Prostate gland (tissue), 2 donors: ENCODE results near the gene PPP1R36. TPM values are rescaled to one million over a fixed set of nuclear protein-coding genes. Genes with fewer than 3 reads are reported as not detected.
A peak's percentile ranks its signal among the peaks of the same experiment; 100 is the strongest.

Experiments
- DNase-seq: peaks from one replicate; pipeline ENCODE4 v3.0.0-alpha.2; 2019; ENCODE audit warnings: low spot score
- H3K27ac ChIP-seq, 2 donors: fragments of 200-600 bp; sonication (generic); 2 replicates each; pipeline ENCODE4 v1.5.1; 2017 to 2019
- H3K27me3 ChIP-seq: fragments of 200-600 bp; sonication (generic); replicated peaks from 2 replicates; pipeline ENCODE4 v1.5.1; 2019; ENCODE audit not compliant: insufficient read depth
- H3K36me3 ChIP-seq, 2 donors: fragments of 200-600 bp; sonication (generic); 1 replicate in 1 of 2; 2 replicates in 1 of 2; pipeline versions ENCODE4 v1.5.1 to v1.8.1; 2017 to 2019
- H3K4me1 ChIP-seq: fragments of 200-600 bp; sonication (generic); replicated peaks from 2 replicates; pipeline ENCODE4 v1.5.1; 2019
- H3K4me3 ChIP-seq, 2 donors: fragments of 200-600 bp; sonication (generic); 2 replicates each; pipeline ENCODE4 v1.5.1; 2017 to 2019
- H3K9me3 ChIP-seq: fragments of 200-600 bp; sonication (generic); 2 replicates; pipeline ENCODE4 v1.5.1; 2017
- POLR2A ChIP-seq: fragments of 450-650 bp; IDR thresholded peaks from one replicate; pipeline ENCODE4 v1.6.1; 2016; ENCODE audit warnings: antibody characterized with exemption, mild to moderate bottlenecking
- POLR2AphosphoS5 ChIP-seq: sonication (generic); formaldehyde crosslinking; IDR thresholded peaks from one replicate; pipeline ENCODE4 v1.6.1; 2017; ENCODE audit warnings: antibody characterized with exemption
- WGBS: methylation state at CpG from one replicate; pipeline ENCODE4 v1.1.5; 2018; 5-methylcytosine and 5-hydroxymethylcytosine counted together
- intact Hi-C: fragments of 100-400 bp; cut with DNase I; formaldehyde crosslinking; loops from one replicate; pipeline ENCODE4 v1.14.2; 2022
- total RNA-seq, 2 donors: library from RNA; depleted of rRNA; stranded (reverse); fragments of >200 nt; gene quantifications; one replicate each; pipeline ENCODE4 v1.1.0, GENCODE V29; 2016
- TF ChIP-seq, protein P1 (sequence below), 4 experiments: fragments of 200-600 bp in 2 of 4; fragments of 450-650 bp in 2 of 4; sonication (generic) in 2 of 4; IDR thresholded peaks; 1 replicate in 3 of 4; 2 replicates in 1 of 4; pipeline ENCODE4 v1.5.1; 2016 to 2019; ENCODE audit warnings: antibody characterized with exemption in 4 of 4, mild to moderate bottlenecking in 2 of 4, moderate library complexity in 2 of 4

PPP1R36 gene
- total RNA-seq, 2 donors from 2014 or later = 2.0 to 8.6 TPM

DNA sequence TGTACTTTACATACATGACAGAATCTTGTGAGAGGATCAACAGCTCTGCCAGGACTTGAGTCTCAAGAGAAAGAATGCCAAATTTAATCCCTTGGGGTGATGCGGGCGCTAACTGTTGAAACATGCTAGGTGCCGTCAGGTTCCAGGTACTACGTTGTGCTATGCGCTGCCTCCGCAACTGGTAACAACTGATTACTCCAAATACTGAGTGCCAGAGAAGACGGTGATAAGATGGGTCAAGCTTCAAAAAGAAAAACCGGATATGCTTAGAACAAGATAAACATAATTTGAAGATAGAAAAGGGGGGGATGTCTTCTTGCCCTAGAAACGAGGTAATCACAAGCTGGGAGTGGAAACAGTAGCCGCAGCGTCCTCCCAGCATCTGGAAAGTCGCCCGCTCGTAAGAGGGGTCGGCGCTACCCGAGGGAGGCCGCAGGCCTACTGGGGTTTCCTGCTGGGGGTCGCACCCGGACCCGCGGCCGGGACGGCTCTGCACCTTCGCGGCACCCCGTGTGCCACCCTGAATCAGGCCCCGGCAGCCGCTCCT is 46.8 kb upstream of the PPP1R36 start:
- TF ChIP-seq POLR2AphosphoS5 = peak; percentile 14
- TF ChIP-seq POLR2A = no peak
- H3K27ac ChIP-seq = peak overlapping the region; percentile 98 to 99
- WGBS = under 1% methylated on average over 28 of the region's 29 CpGs
- no peaks in the 10 kb centered on the region for H3K36me3 ChIP-seq
- H3K4me3 ChIP-seq = peak overlapping the region; percentile 87 to 92
- H3K4me1 ChIP-seq = peaks cover 6% of the 10 kb centered on the region
- intact Hi-C loops = no loop called here
- H3K9me3 ChIP-seq = no peaks in the 10 kb centered on the region
- DNase-seq = peak; percentile 63
- no peaks in the 10 kb centered on the region for H3K27me3 ChIP-seq

GRCh38 chr14:64503434-64504309 is 46.1 kb upstream of the PPP1R36 start, which contains the start of gene ZBTB25:
ZBTB25 (minus strand) TSS chr14:64503838; CDS start chr14:64490533, 13,305 bp downstream.
- no peaks in the 10 kb centered on the region for H3K36me3 ChIP-seq
- H3K4me1 ChIP-seq = peaks cover 6% of the 10 kb centered on the region
- TF ChIP-seq POLR2A (peak; percentile 79), POLR2AphosphoS5 (peak; percentile 58)
- TF ChIP-seq, protein P1, sequence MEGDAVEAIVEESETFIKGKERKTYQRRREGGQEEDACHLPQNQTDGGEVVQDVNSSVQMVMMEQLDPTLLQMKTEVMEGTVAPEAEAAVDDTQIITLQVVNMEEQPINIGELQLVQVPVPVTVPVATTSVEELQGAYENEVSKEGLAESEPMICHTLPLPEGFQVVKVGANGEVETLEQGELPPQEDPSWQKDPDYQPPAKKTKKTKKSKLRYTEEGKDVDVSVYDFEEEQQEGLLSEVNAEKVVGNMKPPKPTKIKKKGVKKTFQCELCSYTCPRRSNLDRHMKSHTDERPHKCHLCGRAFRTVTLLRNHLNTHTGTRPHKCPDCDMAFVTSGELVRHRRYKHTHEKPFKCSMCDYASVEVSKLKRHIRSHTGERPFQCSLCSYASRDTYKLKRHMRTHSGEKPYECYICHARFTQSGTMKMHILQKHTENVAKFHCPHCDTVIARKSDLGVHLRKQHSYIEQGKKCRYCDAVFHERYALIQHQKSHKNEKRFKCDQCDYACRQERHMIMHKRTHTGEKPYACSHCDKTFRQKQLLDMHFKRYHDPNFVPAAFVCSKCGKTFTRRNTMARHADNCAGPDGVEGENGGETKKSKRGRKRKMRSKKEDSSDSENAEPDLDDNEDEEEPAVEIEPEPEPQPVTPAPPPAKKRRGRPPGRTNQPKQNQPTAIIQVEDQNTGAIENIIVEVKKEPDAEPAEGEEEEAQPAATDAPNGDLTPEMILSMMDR (IDR thresholded peaks at IDR 0.05) = peak in 1 of 4 experiments; percentile 15
- H3K9me3 ChIP-seq = no peaks in the 10 kb centered on the region
- no peaks in the 10 kb centered on the region for H3K27me3 ChIP-seq
- H3K27ac ChIP-seq = peak within 1 kb of the TSS; percentile 98 to 99
- peak within 1 kb of the TSS; percentile 87 to 92 for H3K4me3 ChIP-seq
- 1% methylated on average over 62 of the region's 87 CpGs for WGBS
- DNase-seq = peak; percentile 83
- intact Hi-C loops = no loop called here

GRCh38 chr14:64504310-64504896 is 45.4 kb upstream of the PPP1R36 start, which contains the start of gene ZBTB1:
ZBTB1 (plus strand) TSS chr14:64504770; CDS start chr14:64521505, 16,735 bp downstream.
- Histone ChIP-seq H3K4me1 (peaks cover 6% of the 10 kb centered on the region), H3K4me3 (peak within 1 kb of the TSS; percentile 87 to 92), H3K27ac (peak within 1 kb of the TSS; percentile 98 to 99), H3K9me3 (no peaks in the 10 kb centered on the region), H3K27me3 (no peaks in the 10 kb centered on the region), H3K36me3 (no peaks in the 10 kb centered on the region)
- 0% methylated on average over 42 of the region's 63 CpGs for WGBS
- TF ChIP-seq, protein P1 (IDR thresholded peaks at IDR 0.05) = peak in 1 of 4 experiments; percentile 4
- TF ChIP-seq POLR2AphosphoS5 (no peak), POLR2A (peak; percentile 63)
- intact Hi-C loops = no loop called here
- DNase-seq = peak; percentile 73

GRCh38 chr14:64504897-64505794 is 44.6 kb upstream of the PPP1R36 start:
- intact Hi-C loops = no loop called here
- WGBS = under 1% methylated on average over 53 of the region's 68 CpGs
- H3K4me3 ChIP-seq = peak overlapping the region; percentile 87 to 92
- TF ChIP-seq POLR2AphosphoS5 = peak; percentile 68
- TF ChIP-seq POLR2A = peak; percentile 61
- TF ChIP-seq, protein P1 (IDR thresholded peaks at IDR 0.05) = peak in 2 of 4 experiments; percentile 2 to 5
- H3K9me3 ChIP-seq = no peaks in the 10 kb centered on the region
- H3K4me1 ChIP-seq = peaks cover 6% of the 10 kb centered on the region
- peak; percentile 91 for DNase-seq
- peak overlapping the region; percentile 98 to 99 for H3K27ac ChIP-seq
- no peaks in the 10 kb centered on the region for H3K27me3 ChIP-seq
- no peaks in the 10 kb centered on the region for H3K36me3 ChIP-seq
